NCI-H446 treated with DMSO at 0.1 percent for 48 hours (cell line): ENCODE results near the gene KCNJ12.

Source experiments
- DNase-seq: peaks from one replicate; lab custom pipeline; 2025; lab: John Stamatoyannopoulos, UW

The KCNJ12 gene

GRCh38 chr17:21368545-21369246, 7.5 kb upstream of the KCNJ12 start:
- no peak for DNase-seq

GRCh38 chr17:21369395-21369794, 6.8 kb upstream of the KCNJ12 start:
- no peak for DNase-seq

DNA sequence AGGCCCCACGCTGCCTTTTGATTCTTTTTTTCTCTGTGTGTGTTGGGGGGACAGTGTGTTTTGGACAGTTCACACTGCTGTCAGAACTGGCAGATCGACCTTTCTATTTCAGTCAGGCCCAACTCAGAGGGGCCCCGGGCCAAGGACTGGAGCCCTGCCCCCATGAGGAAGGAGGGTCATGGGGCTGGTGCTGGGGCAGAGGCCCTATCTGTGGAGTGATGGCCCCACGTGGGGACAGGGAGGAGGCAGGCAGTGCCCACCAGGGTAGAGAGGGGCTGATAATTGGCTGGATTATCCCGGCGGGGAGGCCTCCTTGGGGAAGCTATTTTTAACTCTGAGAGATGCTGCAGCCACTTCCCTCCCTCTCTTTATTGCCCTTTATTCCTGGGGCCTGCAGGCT, 5.7 kb upstream of the KCNJ12 start:
- DNase-seq: no peak

DNA sequence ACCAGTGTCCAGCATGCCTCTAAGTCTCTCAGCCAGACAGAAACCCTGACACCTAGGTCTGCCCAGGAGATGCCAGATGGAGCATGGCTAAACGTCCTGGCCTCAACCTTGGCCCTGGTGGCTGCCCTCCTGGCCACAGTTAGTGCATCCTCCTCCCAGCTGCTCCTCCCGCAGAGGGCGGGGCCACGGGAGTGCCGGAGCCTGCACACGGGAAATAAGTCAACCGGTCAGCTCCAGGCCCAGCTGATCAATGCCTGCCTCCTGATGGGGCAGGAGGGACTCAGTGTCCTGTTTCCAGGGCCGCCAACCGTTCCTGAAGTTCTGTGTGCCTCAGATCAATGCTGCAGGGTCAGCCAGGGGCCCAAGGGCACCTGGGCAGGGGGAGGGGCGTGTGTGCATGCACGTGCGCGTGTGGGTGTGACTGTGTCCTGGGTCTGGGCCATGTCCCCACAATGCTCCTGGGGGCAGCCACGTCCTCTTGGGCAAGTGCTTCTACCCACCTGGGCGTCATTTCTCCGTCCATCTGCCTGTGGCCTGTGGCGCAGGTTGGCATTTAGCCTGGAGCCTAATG, 4.6 kb upstream of the KCNJ12 start:
- DNase-seq: no peak

DNA sequence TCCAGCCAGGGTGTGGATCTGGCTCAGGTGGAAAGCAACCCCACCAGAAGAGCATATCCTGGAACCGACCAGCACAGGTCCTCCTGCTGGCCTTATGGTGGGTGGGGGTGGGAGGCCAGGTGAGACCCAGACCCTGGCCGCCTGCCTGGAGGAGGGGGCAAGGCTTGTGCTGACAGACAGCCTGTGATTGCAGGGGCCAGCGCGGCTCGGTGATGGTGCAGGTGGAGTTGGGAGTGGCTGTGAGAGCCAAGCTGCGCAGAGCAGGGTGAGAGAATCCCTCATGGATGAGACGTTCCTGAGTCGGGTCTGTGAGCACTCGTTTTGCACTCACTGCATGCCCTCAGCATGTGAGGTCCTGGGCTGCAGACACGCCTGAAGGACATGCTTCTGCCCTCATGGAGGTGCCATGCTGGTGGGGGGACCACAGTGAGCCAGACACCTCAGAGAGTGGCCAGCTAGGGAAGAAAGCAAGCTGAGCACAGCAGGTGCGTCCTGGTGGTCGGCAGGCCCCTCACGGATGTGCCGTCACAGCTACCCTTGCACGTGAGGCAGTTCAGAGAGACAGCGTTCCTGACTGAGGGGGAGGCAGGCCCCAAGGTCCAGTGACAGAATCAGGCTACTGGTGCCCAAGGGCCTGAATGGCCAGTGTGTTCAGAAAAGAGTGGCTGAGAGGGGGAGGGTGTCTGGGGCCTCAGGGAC, 3.8 kb upstream of the KCNJ12 start:
- no peak for DNase-seq

DNA sequence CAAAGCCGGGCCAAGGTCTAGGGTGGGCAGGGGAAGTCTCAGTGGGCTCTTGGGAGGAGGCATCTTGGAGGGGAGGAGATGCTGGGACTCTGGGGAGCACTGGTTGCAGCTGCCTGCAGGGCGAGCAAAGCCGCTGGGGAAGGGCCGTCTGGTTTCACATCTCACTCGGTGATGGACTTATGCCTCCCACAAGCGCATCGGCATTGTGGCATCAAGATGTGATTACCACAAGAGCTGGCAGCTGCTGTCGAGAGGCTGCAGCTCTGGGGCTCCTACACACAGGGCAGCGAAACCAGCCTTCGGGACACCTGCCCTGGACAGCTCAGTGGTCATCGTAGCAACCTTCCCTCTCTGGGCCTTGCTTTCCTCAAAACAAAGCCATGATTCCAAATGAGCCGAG, 3.1 kb upstream of the KCNJ12 start:
- DNase-seq: no peak

DNA sequence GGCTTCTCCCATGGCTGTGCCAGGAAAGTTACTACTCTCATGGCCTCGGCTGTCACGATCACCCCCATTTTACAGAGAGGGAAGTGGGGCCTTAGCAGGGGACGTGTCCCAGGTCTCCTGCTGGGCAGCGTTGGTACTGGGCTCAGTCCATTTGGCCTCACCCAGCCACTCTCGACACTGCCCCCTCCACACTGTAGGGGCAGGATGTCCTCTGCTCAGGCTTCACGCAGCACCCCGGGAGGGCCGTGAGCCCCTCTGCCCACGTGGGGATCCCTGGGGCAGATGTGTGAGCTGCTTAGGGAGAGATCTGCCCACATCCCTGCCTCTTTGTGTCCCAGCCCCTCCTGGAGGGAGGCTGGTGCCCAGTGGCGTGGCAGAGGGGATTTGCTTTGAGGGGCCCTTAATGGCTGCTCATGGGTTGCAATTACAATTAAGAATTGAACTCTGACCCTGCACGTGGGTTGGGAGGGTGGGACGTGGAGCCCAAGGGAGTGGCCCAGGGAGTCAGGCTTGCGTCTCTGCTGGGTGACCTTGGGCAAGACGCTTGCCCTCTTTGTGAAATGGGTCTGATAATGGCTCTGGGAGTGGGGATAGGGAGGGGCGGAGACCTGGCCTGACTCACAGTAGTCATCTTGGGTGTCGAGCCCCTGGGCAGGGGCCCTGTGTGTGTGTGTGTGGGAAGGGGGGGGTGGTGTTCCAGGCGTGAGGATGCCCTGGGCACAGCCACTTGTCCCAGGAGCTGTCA, 2.3 kb upstream of the KCNJ12 start:
- DNase-seq: no peak

GRCh38 chr17:21374441-21375161, 1.6 kb upstream of the KCNJ12 start:
- no peak for DNase-seq

DNA sequence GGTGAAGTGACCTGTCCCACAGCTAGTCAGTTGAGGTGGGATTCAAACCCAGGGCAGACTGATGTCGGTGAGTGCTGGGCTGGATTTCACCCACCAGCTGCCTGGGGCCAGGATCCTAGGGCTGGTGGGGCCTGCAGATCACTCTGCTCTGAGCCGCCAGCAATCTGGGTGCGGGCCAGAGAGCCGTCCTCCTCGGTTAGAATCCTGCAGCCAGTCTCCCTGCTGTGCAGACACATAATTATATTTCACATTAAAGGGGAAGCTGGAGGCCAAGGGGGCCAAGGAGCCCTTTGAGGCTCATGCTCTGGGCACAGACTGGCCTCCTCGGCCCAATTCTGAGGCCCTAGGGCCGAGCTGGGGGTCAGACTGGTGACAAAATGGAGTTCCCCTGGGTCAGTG, 996 bp upstream of the KCNJ12 start:
- DNase-seq: no peak

DNA sequence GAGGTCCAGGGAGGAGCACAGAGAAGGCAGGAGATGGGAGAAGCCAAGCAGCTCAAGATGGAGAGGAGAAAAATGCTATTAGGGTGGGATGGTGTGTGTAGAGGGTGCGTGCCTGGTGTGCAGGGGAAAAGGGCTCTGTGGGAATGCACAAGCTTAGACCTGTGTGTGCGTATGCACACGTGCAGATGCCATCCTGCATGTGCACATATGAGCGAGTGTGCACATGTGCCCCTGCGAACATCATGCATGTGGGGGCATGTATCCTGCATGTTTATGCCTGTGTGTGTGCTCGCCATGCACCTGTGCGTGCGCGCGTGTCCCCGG, 438 bp upstream of the KCNJ12 start:
- no peak for DNase-seq

DNA sequence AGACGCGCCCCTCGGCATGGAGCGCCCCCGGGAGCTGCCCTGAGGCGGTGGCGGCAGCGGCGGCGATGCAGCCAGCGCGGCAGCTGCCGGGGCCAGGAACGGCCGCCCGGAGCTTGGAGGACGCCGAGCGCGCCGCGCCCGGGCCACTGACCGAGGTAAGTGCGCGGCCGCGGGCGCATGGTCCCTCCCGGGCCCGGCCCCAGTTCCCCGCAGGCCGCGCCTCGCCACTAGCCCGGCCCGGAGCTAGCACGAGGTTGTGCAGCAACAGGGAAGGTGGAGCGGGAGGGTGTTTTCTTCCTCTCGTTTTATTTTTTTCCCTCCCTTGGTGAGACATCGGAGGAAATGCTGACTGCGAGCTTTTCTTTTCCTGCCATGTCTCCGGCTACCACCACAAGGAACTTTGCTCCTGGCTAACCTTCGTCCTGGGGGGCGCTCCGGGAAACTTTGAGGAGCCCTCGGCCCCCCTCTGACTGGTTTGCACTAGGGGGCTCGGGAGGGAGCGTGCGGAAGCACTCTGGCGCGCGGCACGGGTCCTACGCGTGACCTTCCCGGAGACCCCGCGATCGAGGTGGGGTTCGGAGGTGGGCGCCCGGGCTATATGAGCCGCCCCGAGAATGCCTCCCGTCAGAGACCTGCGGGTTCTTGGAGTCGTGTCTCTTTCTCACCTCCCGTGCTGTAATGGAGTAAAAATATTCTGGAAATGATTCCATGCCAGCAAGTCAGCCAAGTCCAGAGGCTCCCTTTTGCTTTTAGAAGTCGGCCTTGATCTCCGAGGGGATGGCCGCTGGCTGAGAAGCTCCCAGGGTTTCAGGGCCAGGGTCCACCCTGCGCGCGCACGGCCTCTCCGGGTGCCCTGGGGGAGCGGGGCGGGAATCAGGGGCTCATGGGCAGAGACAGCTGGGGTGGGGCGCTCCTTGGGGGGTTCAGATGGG, 868 bp downstream of the KCNJ12 start:
- no peak for DNase-seq

DNA sequence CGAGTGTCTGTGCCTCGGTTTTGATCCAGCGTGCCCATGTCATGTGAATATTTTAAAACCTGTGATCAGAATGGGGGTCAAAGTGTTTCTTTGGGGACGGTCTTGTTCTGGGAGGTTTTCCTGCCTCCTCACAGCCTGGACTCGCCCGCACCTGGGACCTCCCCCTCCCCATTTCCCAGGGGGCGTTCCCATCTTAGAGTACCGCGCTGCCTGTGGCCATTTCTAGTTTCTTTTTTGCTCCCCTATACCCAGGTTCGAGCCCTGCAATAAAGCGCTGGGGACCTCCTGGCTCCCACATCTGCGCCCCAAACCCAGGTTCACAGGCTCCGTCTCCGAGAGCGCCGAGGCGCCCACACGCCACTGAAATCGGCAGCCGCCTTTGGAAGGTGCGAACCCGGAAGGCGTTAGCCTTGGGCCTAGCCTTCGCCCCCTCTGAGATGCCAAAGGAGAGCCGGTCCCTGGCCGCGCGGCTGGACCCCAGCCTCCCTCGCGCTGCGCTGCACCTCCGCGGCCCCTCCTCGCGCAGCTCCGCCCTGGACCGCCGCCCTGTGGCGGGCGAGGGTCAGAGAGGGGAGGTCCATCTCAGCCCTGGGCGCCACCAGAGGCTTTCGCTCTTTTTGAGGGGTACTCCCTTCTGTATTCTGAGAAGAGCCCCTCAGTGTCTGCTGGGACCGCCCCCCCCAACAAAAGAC, 1.7 kb downstream of the KCNJ12 start:
- no peak for DNase-seq

GRCh38 chr17:21378553-21378952, 2.4 kb downstream of the KCNJ12 start:
- DNase-seq: no peak

DNA sequence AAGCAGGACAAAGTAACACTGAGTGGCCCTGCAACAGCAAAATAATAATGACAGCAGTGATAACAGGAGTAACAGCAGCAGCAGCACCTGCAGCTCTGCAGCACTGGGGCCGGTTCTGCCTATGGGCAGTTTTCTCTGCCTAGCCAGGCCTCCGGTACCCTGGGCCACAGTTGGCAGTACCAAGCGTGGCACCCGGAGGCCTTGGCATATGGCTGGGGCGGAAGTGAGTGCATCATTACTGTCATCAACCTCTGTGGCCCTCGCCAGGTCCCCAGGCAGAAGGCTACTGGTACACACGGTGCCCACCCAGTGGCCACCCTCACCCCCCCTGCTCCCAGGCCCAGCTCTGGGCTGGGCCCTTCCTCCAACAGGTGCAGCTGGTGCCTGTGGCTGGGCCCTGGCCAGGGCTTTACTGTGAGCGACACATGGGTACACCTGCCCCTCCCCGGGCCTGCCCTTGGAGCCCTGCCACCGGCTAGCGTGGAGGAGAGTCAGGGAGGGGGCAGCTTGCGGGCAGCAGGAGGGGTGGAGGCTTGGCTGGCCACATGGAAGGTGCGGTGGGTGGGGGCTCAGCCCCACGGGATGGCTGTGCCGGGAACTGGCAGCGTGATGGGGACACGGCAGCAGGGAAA, 3.0 kb downstream of the KCNJ12 start:
- no peak for DNase-seq

GRCh38 chr17:21380659-21381058, 4.5 kb downstream of the KCNJ12 start:
- no peak for DNase-seq

GRCh38 chr17:21381076-21381706, 5.0 kb downstream of the KCNJ12 start:
- no peak for DNase-seq

DNA sequence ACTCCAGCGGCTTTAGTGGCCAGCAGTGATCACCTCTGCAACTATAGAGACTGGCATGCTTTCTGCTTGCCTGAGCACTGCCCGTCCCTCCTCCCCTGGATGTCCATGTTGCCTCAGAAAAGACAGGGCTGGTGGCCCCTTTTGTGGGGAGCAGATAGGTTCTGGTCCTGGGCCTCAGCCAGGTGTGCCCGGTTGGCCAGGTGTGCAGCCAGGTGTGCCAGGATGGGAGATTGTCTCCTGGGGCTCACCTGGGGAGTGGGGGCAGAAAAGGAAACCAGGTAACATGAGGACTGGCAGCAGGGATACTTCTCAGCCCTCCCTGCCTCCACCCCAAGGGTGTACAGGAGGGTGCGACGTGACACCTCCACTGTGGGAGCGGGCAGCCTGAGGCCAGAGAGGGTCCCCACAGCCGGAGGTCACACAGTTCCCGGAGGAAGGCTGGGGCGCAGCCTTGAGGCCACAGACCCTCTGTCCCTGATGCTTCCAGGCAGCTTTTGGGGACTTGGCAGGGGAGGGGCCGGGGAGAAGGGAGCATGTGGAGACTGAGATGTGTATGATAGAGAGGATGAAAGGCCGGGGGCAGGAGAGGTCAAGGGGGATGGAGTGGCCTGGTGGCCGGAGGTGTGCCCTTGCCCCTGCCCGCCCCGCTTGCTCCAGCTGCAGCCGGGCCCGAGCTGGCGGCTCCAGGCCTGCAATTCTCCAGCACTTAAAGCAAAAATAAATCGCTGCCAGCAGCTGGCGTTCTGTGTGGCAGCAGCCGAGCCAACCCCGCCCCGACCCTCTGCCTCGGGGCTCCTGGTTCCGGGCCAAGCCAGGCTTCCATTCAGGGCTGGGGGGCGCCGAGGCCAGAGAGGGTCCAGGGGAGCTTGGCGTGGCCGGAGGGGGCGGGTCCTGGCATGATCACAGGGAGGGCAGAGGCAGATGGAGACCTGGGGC, 6.7 kb downstream of the KCNJ12 start:
- no peak for DNase-seq

DNA sequence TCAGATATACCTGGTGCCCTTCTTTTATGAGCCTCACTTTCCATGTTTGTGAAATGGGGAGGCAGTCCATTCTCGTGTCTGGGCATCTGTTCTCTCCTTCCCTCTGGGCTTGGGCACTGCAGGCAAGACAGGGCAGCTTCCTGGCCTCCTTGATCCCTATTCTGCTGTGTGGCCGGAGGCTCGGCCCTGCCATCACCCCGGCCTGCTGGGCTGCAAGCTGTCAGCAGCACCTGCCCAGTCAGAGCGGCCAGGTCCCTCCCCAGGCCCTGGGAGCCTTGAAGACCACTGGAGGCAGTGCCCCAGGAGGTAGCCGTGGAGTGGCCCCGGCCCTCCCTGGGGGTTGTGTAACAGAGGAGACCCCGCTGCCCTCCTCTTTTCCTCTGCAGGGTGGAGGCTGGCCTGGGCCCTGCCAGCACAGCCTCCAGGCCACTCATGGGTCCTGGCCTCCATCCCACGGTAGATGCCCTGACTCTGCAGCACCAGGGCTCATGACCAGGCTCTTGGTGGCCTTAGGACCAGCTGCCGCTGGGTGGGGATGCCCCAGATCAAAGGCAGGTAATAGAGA, 9.2 kb downstream of the KCNJ12 start:
- DNase-seq: no peak
